SU-DHL-6 (cell line): ENCODE results near the gene CROT.

Source experiments
- CTCF ChIP-seq: fragments of 200-600 bp; sonication (generic); IDR thresholded peaks from one replicate; pipeline ENCODE4 v1.5.1; 2017; ENCODE audit warnings: antibody characterized with exemption, mild to moderate bottlenecking, low read length, moderate library complexity; ENCODE audit not compliant: insufficient read depth, poor library complexity, severe bottlenecking
- EZH2phosphoT487 ChIP-seq: fragments of 200-600 bp; sonication (generic), shearing (Covaris generic); conservative IDR thresholded peaks from 2 replicates; pipeline ENCODE4 v1.6.1; 2018; ENCODE audit warnings: mild to moderate bottlenecking, antibody characterized with exemption, low read length, moderate library complexity, mixed read lengths

GRCh38 chr7:87322912-87323311 is 22.6 kb upstream of the CROT start:
- no peak for TF ChIP-seq EZH2phosphoT487
- TF ChIP-seq CTCF, result no peak
